HEK293T (cell line): ENCODE measurements around the gene VARS2.

Source experiments
- BHLHE40 ChIP-seq: fragments of 450-650 bp; IDR thresholded peaks from 2 replicates; pipeline ENCODE4 v1.6.1; 2016; ENCODE audit warnings: mild to moderate bottlenecking, moderate library complexity, borderline replicate concordance
- ELF4 ChIP-seq: fragments of 450-650 bp; IDR thresholded peaks from 2 replicates; pipeline ENCODE4 v1.6.1; 2017; ENCODE audit warnings: antibody characterized with exemption
- FOXA1 ChIP-seq: fragments of 450-650 bp; IDR thresholded peaks from 2 replicates; pipeline ENCODE4 v1.6.1; 2016; ENCODE audit warnings: mild to moderate bottlenecking
- FOXM1 ChIP-seq: fragments of 450-650 bp; IDR thresholded peaks from 2 replicates; pipeline ENCODE4 v1.6.1; 2017; ENCODE audit warnings: mild to moderate bottlenecking, borderline replicate concordance

GRCh38 chr6:30895343-30895742 lies 18.7 kb upstream of the VARS2 start:
- no peak for TF ChIP-seq BHLHE40
- TF ChIP-seq FOXA1 = no peak
- TF ChIP-seq ELF4 = no peak
- no peak for TF ChIP-seq FOXM1
